DMS153 (cell line): ENCODE measurements around the gene PAX5.
A peak's percentile ranks its signal among the peaks of the same experiment; 100 is the strongest.

ENCODE experiments used
- DNase-seq: peaks from one replicate; lab custom pipeline; 2025; lab: John Stamatoyannopoulos, UW

PAX5 gene

DNA sequence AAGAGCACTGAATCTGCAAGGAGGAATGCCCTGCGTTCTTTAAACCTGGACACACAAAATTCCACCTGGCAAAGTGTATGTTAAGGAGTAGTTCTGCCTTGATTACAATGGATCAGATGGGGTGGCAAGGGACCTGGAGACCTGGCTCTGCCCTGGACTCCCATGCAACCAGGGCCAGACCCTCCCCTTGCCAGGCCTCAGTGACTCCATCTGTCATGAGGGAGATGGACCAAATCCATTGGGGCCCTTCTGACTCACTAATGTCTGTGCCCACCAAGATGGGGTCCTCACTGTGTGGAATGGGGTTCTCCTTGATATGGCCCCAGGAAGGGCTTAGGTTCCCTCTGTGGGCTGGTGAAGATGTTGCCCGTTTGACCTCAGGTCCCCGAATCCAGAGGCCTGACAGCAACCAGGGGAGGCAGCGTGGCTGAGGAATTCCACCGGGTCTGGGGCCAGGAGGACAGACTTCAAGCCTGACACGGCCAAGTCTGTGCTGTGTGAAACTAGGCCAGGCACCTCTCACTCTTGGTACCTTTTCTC is 100.3 kb downstream of the PAX5 start:
- no peak for DNase-seq

- no peak for DNase-seq
These were observed 101.9 kb downstream of the PAX5 start for GRCh38 chr9:36932198-36932597.

DNA sequence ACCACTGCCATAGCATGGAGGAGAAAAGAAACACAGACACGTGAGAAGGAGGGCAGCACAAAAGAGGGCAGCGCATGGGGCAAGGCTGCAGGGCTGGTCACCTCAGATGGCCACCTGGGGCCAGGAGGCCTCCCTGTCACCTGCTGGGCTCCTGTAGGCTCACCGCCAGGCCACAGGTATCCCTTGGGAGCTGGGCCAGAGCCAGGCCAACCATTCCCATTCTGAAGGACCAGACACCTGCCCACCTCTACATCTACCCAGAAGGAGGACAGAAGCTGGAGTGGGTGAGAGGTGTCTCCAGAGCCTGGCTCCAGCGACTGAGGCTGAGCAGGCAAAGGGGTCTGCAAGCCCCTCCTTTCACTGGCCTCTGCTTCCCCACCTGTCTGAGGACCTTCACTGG is 103.1 kb downstream of the PAX5 start:
- DNase-seq = no peak

- DNase-seq = no peak
These were observed 104.8 kb downstream of the PAX5 start for GRCh38 chr9:36929350-36929675.

DNA sequence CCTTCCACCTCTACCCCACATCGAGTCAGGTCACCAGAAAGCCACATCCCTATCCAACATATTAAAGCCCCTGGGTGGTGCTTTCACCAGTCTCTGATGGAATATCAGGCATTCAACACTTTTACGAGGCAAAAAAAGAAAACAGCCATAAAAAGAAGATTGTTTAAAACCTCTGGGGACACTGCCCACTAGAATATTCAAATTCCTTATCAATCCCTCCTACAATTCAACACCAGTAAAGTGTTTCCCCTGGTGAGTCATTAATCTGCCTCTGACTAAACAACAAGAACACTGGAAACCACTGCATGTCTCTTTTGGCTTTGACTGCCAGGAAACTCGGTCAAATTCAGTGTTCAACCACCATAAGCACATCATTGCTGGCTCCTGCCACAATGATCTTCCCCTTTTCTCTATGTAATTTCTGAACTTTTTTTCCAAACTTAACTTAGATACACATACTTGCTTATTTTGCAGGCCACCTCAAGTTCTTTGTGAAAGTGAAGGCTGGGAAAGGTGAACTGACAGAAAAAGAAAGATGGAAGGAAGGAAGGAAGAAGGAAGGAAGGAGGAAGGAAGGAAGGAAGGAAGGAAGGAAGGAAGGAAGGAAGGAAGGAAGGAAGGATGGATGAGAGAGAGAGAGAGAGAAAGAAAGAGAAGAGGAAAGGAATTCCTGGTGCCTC is 105.3 kb downstream of the PAX5 start:
- DNase-seq = peak; percentile 53

- DNase-seq = no peak
These were observed 105.9 kb downstream of the PAX5 start for GRCh38 chr9:36928210-36928609.

DNA sequence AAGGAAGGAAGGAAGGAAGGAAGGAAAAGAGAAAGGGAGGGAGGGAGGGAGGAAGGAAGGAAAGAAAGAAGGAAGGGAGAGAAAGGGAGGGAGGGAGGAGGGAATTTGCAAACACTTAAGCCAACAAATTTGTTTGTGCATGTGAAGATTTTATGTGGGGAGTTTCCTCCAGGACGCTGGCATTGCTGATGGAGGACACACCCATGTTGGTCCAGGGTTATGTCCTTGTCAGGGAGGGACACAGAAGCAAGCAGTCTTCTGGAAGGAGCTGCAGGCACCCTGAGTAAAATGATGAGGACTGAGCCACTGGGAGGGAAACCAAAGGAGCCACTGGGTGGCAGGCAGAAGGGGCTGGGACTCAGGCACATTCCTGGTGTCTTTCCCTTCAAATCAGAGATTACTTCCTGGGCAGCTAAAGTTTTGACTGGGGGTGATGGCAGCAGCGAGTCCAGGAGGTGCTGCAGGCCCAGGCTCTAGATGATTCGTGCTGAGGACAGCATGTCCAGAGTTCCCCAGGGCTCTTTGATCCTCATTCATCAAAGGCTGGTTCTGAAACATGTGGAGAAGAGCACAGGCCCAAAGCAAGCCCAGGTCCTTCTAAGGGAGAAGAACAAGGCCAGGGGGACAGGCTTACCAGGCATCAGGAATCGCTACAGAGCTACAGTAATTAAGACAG is 109.2 kb downstream of the PAX5 start:
- DNase-seq = no peak

DNA sequence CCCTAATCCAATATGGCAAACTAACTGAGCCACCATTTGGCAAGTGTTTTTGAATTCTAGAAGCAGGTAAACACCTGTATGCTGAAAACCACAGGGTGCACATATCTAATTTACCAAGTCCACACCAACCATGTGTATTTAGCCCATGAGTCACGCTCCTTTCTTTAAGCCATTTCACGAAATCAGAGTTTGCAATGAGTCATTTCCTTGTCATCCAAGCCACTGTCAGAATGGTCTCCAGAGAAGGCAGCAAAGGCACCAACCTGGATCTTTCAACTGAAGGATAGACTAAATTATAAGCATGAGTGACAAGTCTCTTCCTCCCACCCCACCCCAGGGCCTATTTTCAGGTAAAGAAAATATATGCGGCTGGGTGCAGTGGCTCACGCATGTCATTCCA is 110.0 kb downstream of the PAX5 start:
- peak; percentile 45 for DNase-seq

DNA sequence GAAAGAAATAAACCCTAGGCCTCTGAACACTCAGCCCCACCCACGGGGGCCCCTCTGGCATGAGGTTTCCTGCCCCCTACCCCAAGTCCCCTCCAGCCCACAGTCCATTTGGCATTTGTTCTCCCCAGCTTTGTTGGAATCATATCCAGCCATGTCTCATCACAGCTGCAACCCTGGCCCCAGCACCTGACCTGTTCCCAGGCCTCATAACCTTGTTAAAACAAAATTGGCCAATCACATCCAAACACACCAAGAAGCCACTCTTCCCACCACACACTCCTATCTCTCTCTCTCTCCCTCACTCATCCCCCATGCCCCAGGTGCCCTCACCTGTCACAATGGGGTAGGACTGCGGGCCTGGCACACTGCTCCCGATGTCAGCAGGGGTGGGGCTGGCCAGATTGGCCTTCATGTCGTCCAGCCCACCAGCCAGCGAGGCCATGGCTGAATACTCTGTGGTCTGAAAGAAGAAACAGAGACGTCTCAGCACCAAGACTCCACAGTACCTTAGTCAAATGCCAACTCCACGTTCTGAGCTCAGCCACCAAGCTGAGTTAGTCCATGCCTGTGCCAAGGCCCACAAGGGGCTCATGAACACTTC is 110.9 kb downstream of the PAX5 start:
- no peak for DNase-seq

DNA sequence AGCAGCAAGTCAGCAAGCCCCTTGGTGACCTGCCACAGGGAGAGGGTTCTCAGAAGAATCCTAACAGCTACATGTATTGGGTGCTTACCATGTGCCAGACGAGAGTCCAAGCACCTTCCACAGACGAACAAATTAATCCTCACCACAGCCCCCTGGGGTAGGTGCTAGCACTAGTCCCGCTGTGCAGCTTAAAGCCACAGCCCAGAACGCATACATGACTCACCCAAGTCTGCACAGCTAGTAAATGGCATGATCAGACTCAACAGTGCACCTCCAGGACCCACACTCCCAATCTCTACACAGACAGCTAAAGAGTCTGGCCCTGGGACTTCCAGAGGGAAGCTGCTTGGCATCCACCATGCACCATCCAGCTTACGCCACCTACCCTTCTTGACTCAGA is 111.5 kb downstream of the PAX5 start:
- DNase-seq = no peak

DNA sequence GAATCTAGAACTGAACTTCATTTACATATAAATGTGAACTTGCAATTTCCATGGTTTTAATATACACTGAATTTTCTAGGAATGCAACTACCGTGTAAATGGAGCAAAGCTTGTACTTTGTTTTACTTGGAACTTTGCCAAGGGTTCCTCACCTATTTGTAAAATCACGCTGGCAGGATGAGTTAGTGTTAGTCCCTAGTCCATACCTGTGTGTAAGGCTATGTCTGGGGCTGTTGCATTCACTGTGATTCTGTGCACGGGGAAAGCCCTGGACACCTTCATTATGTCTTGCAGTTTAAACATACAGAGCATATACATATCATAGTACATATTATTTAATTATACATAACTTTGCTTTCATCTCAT is 119.9 kb downstream of the PAX5 start:
- peak; percentile 8 for DNase-seq

DNA sequence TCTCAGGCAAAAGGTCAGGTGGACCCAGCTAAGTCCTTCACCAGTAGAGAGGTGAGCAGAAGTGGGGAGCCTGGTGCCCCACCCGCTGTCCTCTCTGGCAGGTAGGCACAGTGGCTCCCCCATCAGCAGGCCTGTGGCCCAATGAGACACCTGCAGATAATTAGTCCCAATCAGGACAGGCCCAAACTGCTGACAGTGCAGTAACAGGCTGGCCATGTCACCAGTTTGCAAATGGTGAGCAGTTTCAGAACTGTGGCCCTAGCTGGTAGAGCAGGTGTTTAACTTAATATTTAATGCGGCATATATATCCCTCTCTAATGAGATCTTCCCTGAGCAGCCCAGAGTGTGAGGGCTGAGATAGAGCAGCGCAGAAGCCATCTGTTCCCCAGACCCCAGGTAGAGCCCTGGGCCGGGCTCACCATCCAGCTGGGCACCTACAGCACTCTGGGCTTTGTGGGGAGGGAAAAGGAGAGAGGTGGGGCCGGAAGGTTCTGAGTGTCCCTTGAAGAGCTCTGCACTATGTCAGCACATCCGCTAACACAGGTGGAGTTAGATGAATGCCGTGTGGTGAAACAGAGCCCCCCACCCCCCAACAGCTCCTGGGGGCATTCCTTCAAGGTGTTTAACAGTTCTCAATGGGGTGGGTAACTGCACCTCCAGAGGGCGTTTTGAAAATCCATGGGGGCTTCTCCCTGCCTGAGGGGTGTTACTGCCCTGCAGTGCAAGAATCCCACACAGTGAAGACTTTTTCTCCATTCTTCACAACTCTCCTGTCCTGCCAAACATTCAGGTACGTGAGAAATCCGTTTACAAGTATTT is 120.5 kb downstream of the PAX5 start:
- DNase-seq = no peak

GRCh38 chr9:36912620-36913019 is 121.4 kb downstream of the PAX5 start:
- DNase-seq = no peak

GRCh38 chr9:36911601-36912412 is 122.3 kb downstream of the PAX5 start:
- no peak for DNase-seq

GRCh38 chr9:36911037-36911436 is 123.0 kb downstream of the PAX5 start:
- DNase-seq = no peak

DNA sequence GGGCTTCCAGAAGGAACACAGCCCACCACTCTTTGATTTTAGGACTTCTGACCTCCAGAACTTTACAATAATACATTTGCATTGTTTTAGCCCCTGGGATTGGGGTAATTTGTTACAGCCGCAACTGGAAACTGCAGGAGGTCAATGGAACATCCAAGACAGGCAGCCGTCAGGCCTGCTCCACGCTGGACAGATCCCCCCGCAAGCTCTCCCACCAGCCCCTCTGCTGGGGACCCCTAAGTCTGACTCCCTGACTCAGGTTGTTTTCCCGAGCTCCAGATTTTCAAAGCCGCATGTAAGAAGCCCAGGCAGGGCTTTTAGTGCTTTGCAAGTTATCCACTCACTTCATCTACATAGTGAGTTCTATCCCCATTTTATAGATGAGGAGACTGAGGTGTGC is 127.6 kb downstream of the PAX5 start:
- DNase-seq = no peak

DNA sequence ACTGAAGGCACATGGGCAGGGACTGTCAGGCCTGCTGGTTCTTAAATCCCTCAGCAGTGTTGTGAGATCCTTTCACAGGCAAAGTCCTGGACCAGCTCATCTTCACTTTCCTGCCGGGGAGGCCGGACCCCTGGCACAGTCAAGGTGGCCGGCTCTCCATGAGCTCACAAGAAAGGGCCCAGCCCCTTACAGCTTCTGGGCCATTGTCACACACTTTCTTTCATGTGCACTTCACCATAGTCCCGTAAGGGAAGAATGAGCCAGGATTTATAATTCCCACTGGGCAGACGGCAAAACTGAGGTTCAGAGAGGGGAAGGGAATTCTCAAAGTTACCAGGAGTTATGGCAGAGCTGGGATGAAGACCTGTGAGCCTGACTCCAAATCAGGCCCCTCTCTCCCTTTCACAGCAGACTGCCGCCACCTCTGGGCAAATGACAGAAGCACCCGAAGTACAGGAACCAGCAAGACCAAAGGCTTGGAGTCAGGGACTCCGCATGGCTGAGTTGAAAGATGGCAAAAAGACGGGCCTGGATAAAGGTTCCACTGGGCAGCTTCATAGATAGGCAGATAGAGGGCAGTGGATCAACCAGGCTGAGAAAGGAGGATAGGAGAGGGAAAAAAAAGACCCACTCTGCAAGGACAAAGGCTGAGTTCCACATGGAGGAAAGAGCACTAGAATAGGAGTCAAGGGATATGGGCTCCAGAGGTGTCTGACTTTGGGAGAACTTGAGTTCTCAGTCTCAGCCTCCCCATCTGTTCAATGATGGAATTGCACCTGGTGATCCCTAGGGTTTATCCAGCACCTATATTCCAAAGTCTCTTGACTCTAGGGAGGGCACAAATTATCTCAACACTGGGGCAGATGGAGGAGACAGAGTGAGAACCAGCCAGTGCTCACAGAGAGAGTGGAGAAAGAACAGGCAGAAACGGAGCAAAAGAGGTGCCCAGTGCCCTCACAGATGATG is 128.7 kb downstream of the PAX5 start:
- no peak for DNase-seq

- no peak for DNase-seq
These were observed 130.3 kb downstream of the PAX5 start for GRCh38 chr9:36903541-36904435.

GRCh38 chr9:36902861-36903524 is 131.1 kb downstream of the PAX5 start:
- DNase-seq = no peak
